Activated CD4-positive, alpha-beta T cell treated with anti-CD3 and anti-CD28 coated beads, Interleukin-10, Interleukin-2, amounts not matched to agents 100 ng/mL and 50 ng/mL, durations not matched to agents 16 hours and 8 hours (primary cell): ENCODE data around the gene ADGRL1.

Experiments
- DNase-seq: peaks from one replicate; pipeline ENCODE4 v3.0.0-alpha.2; 2020

The ADGRL1 gene

DNA sequence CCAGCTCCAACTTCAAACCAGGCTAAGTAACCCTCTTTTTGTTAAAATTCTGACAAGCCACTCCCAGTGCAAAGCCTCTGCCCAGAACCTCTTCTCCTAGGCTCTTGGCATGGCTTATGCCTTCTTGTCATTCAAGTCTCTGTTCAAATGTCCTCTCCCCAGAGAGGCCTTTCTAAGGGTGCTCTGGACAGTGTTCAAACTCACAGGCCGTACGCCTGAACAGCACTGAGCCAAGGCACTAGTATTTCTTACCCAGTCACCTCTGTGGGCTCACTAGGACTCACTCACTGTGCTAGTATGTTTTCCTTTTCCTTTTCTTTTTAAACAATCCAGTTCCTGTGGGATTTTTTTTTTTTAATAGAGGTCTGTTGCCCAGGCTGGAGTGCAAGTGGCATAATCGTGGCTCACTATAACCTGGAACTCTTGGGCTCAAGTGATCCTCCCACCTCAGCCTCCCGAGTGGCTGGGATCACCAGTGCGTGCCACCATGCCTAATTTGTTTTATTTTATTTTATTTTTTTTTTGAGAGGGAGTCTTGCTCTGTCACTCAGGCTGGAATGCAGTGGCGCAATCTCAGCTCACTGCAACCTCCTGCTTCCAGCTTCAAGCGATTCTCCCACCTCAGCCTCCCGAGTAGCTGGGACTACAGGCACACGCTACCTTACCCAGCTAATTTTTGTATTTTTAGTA is 67.2 kb downstream of the ADGRL1 start:
- no peak for DNase-seq

DNA sequence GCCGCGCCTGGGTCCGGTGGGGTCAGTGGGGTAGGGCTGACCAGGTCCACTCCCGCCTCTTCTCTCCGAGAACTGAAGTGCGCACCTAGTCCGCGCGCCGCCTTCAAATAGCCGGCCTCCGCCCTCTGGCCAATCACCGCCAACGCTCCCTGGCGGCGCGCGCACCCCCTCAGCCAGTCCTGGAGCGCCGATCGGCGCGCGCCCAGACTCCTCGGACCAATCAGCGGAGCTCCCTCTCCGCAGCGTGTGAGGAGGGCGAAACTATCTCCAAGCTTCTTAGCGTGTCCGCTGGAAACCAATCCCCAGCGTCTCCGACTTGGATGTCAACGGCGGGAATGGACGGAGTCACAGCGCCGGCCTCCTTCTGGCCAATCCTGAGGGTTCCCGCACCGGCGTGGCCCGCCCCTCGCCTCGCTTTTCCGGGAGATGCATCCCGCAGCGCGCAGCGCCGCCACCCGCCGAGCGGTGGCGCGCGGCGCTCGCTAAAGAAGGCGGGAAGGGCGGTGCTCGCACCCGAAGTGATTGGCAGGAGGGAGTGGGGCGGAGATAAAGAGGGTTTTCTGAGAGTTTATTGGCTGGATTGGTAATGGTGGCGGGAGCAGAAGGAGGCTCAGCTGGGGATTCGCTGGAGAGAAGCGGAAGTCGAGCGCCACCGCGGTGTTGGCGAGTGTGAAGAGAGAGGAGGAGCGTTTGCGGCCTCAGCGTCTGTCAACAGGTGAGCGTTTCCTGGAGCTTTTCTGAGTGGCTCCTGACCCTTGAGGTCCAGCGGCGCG is 69.3 kb downstream of the ADGRL1 start, which contains the start of gene ASF1B:
Gene ASF1B (minus strand): TSS at position 81 of the 773 bp plus-strand sequence. CDS start 133 bp downstream, outside the sequence.
- DNase-seq, result peak; percentile 100

GRCh38 chr19:14135985-14136508 is 69.9 kb downstream of the ADGRL1 start:
- DNase-seq, result no peak

DNA sequence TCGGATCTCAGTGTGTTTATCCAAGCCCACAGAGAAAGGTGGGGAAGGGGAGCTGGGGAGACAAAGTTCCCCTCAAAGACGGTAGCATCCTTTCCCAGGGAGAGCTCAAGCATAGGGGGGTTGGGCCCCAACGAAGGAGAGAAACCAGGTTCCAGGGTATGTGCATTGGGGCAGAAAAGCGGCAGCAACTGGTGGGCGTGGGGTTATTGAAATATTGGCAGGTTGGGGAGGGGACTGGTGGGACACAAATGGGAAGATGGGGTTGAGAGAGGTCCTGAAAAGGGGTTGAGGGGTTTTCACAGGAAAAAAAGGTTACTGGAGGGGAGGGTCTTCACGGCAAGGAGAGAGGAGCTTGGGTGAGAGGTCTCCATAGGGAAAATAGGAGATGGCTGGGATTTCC is 70.6 kb downstream of the ADGRL1 start:
- no peak for DNase-seq

DNA sequence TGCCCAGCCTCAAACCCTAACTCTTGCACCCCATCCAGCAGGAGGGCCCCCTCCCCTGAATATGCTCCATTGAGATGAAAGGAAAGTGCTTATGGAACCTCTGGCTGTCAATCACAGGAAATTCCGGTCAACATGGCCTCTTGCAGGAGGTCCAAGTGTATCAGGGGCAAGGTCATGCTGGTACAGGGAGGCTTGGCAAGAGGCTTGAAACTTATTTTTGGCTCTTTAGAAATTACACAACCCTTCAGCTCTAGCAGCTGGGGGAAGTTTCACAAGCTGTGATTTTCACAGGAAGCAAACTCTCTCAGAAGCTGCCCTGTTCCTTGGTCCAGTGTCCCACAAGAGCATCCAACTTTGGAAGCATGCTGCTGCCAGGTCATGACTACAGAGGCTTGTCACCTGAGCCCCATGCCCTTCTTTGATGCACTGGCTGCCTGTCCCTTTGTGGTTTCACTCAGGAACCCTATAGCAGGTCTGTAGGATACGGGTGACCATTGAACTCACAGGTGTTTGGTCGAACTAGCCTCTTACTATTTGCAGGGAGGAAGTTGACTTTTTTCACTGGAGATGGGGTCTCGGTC is 78.0 kb downstream of the ADGRL1 start:
- no peak for DNase-seq

GRCh38 chr19:14127176-14127575 is 78.8 kb downstream of the ADGRL1 start:
- no peak for DNase-seq

DNA sequence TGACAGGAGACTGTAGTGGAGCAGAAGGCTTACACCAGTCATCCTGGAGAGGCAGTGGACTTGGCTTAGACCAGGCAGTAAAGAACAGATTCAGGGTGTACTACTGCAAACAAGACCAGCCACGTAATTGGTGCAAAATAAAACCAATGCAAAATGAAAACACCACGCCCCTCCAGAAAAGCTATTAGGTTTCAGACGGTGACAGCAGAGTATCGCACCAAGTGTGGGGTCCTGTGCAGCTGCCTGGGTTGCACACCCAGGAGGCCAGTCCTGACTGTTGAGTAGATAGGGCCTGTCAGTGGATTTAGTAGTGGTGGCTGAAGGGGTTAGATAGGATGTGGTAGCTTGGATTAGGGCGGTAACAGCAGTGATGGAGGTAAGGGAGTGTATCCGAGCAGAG is 83.0 kb downstream of the ADGRL1 start:
- DNase-seq, result no peak

DNA sequence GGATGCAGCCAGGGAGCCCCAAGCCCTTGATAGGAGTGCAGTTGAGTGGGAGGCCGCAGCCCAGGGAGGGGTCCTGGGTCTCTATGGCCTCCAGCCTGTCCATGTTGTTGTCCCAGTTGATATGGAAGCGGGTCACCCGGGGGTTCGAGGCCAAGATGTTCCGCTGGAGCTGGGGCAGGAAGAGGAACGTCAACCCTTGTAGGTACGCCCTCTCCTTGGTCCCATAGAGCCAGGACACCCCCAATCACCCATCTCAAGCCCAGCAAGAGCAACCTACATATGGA is 85.5 kb downstream of the ADGRL1 start:
- DNase-seq, result no peak

DNA sequence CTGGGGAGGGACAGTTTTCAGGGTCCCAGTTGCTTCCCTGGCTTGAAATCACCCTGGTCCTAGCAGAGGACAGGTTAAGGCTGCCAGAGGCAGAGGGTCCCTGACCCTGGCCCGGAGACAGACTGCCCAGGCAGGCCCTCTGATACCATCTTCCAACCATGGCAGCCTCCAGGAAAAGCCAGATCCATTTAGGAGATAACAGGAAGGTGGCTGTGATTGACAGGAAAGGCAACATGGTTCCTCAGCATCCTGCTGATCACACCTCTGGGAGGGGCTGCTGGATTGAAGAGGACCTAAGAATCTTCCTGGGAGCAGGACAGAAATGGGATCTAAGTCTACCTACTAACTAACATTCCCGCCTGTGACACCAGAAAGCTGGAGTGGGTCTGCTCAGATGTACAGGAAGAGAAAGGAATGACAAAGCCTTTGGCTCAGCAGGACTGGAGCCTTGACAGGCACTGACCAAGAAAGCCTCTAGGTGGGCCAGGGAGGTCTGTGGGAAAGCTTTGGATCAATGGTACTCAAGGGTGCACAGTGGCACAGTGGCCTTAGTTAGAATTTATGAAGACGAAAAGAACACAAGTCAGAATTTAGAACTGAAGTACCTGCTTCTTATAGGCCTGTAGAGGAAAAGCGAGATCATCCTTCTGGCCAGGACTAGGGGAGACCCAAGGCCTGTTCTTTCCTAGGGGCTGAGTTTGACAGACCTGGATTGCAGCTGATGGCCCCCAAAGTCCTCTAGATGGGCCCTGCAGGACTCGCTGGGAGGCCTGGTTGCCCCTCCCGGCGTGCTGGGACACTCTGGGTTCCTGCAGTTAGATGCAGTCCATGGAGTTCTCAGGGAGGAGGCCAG is 86.1 kb downstream of the ADGRL1 start:
- DNase-seq, result no peak

- DNase-seq, result no peak
Observed at GRCh38 chr19:14119146-14119545, 86.8 kb downstream of the ADGRL1 start.

DNA sequence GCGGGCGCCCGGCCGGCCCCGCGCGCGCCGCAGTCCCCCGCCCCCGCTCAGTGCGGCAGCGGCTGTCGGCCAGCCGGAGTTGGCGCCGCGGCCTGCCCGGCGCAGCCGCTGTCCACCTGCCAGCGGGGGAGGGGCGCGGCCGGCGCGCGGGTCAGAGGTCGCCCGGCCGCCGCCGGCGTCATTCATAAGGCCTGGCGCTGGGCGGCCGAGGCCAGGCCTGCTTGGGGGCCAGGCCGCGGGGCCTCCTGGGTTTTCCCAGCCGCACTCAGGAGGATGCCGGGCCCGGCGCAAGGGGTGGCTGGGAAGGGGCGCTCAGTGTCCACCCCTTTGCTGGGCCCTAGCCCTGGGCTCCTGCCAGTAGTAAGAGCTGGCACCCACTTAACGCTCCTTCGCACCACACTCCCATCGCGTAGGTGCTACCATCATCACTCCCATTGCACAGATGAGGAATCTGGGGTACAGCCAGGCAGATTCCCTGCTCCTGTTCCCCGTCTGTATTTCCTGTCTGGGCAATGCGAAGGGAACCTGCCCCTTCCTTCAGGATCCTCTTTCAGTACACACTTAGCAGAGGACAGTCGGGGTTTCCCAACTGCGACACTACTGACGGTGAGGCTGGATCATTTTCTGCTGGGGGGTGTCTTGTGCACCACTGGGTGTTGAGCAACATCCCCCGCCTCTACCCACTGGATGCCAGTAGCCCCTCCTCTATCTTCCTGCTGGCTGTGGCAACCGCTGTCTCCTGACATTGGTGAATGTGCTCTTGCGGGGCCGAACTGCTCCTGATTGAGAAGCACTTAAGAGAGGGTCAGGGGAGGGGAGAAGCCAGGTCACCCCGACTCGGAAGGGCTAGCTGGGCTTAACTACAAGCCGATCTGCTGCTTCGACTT is 87.6 kb downstream of the ADGRL1 start:
- peak; percentile 40 for DNase-seq

- DNase-seq, result peak; percentile 100
Observed at GRCh38 chr19:14117668-14118164, 88.3 kb downstream of the ADGRL1 start, which contains the start of gene PRKACA. PRKACA (minus strand) TSS chr19:14117762; CDS start chr19:14117547, 215 bp downstream.

DNA sequence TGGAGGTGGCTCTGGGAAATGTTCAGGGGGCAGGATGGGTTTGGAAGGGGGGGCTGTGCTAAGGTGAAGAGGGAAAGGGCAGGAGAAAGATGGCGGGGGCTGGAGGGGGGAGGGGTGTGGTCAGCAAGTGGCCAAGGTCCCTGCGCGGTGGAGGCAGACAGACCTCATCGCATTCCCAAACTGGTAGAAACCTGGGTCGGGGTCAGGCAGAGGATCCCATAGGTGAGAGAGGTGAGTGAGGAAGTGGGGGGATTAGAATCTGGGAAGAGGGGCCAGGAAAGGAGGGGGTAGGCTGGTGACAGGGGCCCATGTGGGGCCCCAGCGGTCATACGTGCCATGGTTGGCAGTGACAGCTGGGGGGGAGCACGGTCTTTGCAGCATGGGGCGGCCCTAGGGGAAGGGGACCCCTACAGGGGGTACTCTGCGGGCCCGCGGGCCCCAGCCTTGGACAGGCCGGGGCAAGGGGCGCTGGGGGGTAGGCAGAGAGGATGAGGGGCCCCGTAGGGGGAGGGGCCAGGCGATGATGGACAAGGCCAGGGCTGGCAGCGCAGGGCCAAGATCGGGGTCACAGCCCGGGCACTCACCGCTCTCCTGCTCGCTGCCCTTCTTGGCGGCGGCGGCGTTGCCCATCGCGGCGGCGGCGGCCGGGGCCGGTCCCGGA is 88.9 kb downstream of the ADGRL1 start:
- no peak for DNase-seq

- DNase-seq, result no peak
Observed at GRCh38 chr19:14116525-14116917, 89.4 kb downstream of the ADGRL1 start.

GRCh38 chr19:14115756-14116155 is 90.2 kb downstream of the ADGRL1 start:
- no peak for DNase-seq

DNA sequence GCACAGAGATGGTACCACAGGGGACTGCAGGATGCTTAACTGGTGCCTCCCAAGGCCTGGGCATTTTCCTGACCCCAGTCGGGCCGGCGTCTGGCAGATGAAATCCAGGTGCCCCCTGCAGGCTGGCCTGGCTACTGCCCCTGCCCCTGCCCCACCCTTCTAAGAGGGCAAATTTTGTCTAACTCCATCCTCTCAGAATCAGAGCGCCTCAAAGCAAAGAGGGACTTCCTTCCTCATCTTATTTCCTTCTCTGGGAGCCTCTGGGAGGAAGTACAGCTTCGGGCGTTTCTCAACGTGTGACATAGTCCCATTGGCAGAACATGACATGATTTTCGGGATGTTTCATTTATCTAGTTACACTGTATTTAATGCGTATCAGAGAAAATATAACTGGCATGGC is 91.1 kb downstream of the ADGRL1 start:
- DNase-seq, result peak; percentile 64

DNA sequence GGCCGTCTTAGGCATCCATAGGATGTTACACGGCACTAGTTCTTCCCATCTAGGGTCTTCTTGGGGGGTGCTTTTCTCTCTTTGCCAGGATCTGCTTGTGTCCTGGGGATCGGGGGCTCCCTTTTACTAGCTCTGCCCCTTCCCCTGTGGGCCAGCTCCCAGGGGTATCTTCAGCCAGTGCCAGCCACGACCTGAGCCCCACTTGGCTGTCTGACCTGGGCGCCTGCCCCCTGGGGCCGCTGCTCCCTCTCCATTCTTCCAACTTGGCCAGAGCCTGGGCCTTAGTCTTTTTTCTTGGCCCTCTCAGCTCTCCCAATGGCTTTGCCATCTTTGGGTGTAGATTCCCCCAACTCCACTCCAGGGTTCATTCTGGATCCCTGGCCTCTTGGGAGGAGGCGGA is 91.5 kb downstream of the ADGRL1 start:
- no peak for DNase-seq

- peak; percentile 75 for DNase-seq
Observed at GRCh38 chr19:14113762-14114414, 92.1 kb downstream of the ADGRL1 start.

GRCh38 chr19:14112809-14113385 is 93.1 kb downstream of the ADGRL1 start:
- DNase-seq, result no peak
